Measurements from ENCODE around the gene RBM15B. TPM values are rescaled to one million over a fixed set of nuclear protein-coding genes. Genes with fewer than 3 reads are reported as not detected.

Gene RBM15B
- total and polyA plus RNA-seq, 9 of the 15 experiments (the other 6 are each of a cell fraction or from before 2014, with no cell fraction given): 1.8 to 21.0 (median 10.5) TPM

- TF ChIP-seq ZNF512 (tag; IDR thresholded peaks at IDR 0.05): no peak
Observed at GRCh38 chr3:51400166-51400565, 9.1 kb downstream of the RBM15B start (continued).

- FAIRE-seq (no peak), ATAC-seq (no peak), DNase-seq (ENCODE audit: extremely low read depth in 1 of 4, low spot score in 3 of 4) (no peak)
- no peak overlapping the region for H3K4me2 ChIP-seq (ENCODE audit: insufficient read depth, low read length)
- CTCF ChIA-PET (ENCODE audit: low intra/inter-chr PET ratio): no interaction called here
- 79% methylated on average over 4 of the region's 4 CpGs for WGBS (ENCODE audit: insufficient coverage, low coverage, missing lambda C conversion rate)
- in situ Hi-C loops (cut with MboI) (no loop called here), intact Hi-C loops (cut with micrococcal nuclease) (no loop called here)
- TF ChIP-seq POLR2A (conservative IDR thresholded peaks at IDR 0.05): no peak
- TF ChIP-seq ZNF3 (CRISPR knock-in tag; IDR thresholded peaks at IDR 0.05): no peak
- no peak for TF ChIP-seq RBM17 (IDR thresholded peaks at IDR 0.05; ENCODE audit: borderline replicate concordance, low read depth, low read length)
- no peak for TF ChIP-seq ESRRA (IDR thresholded peaks at IDR 0.05; ENCODE audit: borderline replicate concordance, low read depth)
- TF ChIP-seq TAF1 (IDR thresholded peaks at IDR 0.05; ENCODE audit: control insufficient read depth, extremely low read depth, insufficient read depth, low read length, severe bottlenecking): no peak
- TF ChIP-seq, protein P1, sequence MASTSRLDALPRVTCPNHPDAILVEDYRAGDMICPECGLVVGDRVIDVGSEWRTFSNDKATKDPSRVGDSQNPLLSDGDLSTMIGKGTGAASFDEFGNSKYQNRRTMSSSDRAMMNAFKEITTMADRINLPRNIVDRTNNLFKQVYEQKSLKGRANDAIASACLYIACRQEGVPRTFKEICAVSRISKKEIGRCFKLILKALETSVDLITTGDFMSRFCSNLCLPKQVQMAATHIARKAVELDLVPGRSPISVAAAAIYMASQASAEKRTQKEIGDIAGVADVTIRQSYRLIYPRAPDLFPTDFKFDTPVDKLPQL (IDR thresholded peaks at IDR 0.05; ENCODE audit: extremely low read depth, insufficient read length): no peak
- TF ChIP-seq SRSF7 (optimal IDR thresholded peaks at IDR 0.05; ENCODE audit: low read depth, low read length): no peak
- no peak for TF ChIP-seq ZC3H4 (CRISPR knock-in tag; IDR thresholded peaks at IDR 0.05; ENCODE audit: borderline replicate concordance)
- TF ChIP-seq NUFIP1 (IDR thresholded peaks at IDR 0.05; ENCODE audit: partially characterized antibody): no peak
- TF ChIP-seq ZNF280B (CRISPR knock-in tag; IDR thresholded peaks at IDR 0.05): no peak
- no peak for TF ChIP-seq ZNF780A (CRISPR knock-in tag; IDR thresholded peaks at IDR 0.05)
- TF ChIP-seq U2AF2 (optimal IDR thresholded peaks at IDR 0.05; ENCODE audit: low read depth, low read length): no peak
- no peak for TF ChIP-seq RHOXF2B (CRISPR knock-in tag; conservative IDR thresholded peaks at IDR 0.05)
- TF ChIP-seq GTF2A2 (tag; IDR thresholded peaks at IDR 0.05): no peak
- TF ChIP-seq THRAP3 (IDR thresholded peaks at IDR 0.05; ENCODE audit: borderline replicate concordance): no peak
- no peak for TF ChIP-seq ZFP1 (CRISPR knock-in tag; IDR thresholded peaks at IDR 0.05)
- no peak for TF ChIP-seq SIN3A (IDR thresholded peaks at IDR 0.05; ENCODE audit: borderline replicate concordance in 2 of 2, control insufficient read depth in 1 of 2, low read depth in 2 of 2, low read length in 2 of 2)
- H4K20me1 ChIP-seq (replicated peaks; ENCODE audit: control insufficient read depth, insufficient read depth, low read length): no peaks in the 10 kb centered on the region
- POLR2A ChIA-PET: no interaction called here
- no TSS peak for BruUV-seq (replicated peaks)
- no peaks in the 10 kb centered on the region for H3K27me3 ChIP-seq (ENCODE audit: control insufficient read depth in 2 of 2, insufficient read depth in 2 of 2, low read length in 2 of 2)
- H3K9ac ChIP-seq (ENCODE audit: insufficient read depth in 1 of 2, low read depth in 2 of 2, low read length in 2 of 2): no peak overlapping the region
- H2AFZ ChIP-seq (ENCODE audit: low read depth, low read length): no peak overlapping the region
- no peaks in the 10 kb centered on the region for H3K9me3 ChIP-seq (replicated peaks; ENCODE audit: control insufficient read depth, insufficient read depth, low read depth, low read length)
- H3K27ac ChIP-seq (ENCODE audit: extremely low read depth, low read depth, low read length): no peak overlapping the region
- no peak overlapping the region for H3K4me3 ChIP-seq
- no peaks in the 10 kb centered on the region for H3K4me1 ChIP-seq (replicated peaks in 1 of 2; ENCODE audit: control insufficient read depth in 2 of 2, insufficient read depth in 2 of 2, low read length in 2 of 2)
- H3K79me2 ChIP-seq (ENCODE audit: control insufficient read depth, insufficient read depth, low read length): no peaks in the 10 kb centered on the region
- H3K36me3 ChIP-seq (ENCODE audit: control insufficient read depth, insufficient read depth, low read length): peaks cover 74% of the 10 kb centered on the region; the same call in 2 of the 3 replicates
- no peaks in the 10 kb centered on the region for H3K9me1 ChIP-seq (ENCODE audit: control insufficient read depth, insufficient read depth, low read length)
Observed at GRCh38 chr3:51401735-51402134, 10.7 kb downstream of the RBM15B start.

Data from K562 (cell line).